ENCODE measurements around the gene SLC19A1.

Gene SLC19A1

GRCh38 chr21:45454060-45454925 lies 87.9 kb downstream of the SLC19A1 start:
- H3K4me3 ChIP-seq (ENCODE audit: low read length) = no peak overlapping the region

GRCh38 chr21:45453308-45453950 lies 88.8 kb downstream of the SLC19A1 start:
- TF ChIP-seq CTCF (conservative IDR thresholded peaks at IDR 0.05; ENCODE audit: low read length) = no peak
- no peak overlapping the region for H3K4me3 ChIP-seq (ENCODE audit: low read length)
- no peak for DNase-seq (ENCODE audit: low read depth)

More at GRCh38 chr21:45454060-45454925, 87.9 kb downstream of the SLC19A1 start:
- peak; percentile 23 for DNase-seq (ENCODE audit: low read depth)
- no peak for TF ChIP-seq CTCF (conservative IDR thresholded peaks at IDR 0.05; ENCODE audit: low read length)

GRCh38 chr21:45452696-45453307 lies 89.4 kb downstream of the SLC19A1 start:
- TF ChIP-seq CTCF (conservative IDR thresholded peaks at IDR 0.05; ENCODE audit: low read length) = no peak
- H3K4me3 ChIP-seq (ENCODE audit: low read length) = no peak overlapping the region

GRCh38 chr21:45451771-45452182 lies 90.5 kb downstream of the SLC19A1 start:
- no peak for DNase-seq (ENCODE audit: low read depth)
- H3K4me3 ChIP-seq (ENCODE audit: low read length) = no peak overlapping the region
- TF ChIP-seq CTCF (conservative IDR thresholded peaks at IDR 0.05; ENCODE audit: low read length) = no peak

More at GRCh38 chr21:45452696-45453307, 89.4 kb downstream of the SLC19A1 start:
- no peak for DNase-seq (ENCODE audit: low read depth)

- DNase-seq (ENCODE audit: low read depth) = no peak
- no peak for TF ChIP-seq CTCF (conservative IDR thresholded peaks at IDR 0.05; ENCODE audit: low read length)
- no peak overlapping the region for H3K4me3 ChIP-seq (ENCODE audit: low read length)
Observed at GRCh38 chr21:45451091-45451740, 91.0 kb downstream of the SLC19A1 start.

GRCh38 chr21:45450423-45451090 lies 91.7 kb downstream of the SLC19A1 start:
- no peak overlapping the region for H3K4me3 ChIP-seq (ENCODE audit: low read length)
- DNase-seq (ENCODE audit: low read depth) = no peak
- TF ChIP-seq CTCF (conservative IDR thresholded peaks at IDR 0.05; ENCODE audit: low read length) = no peak
